Sigmoid colon (tissue), 7 donors: ENCODE results near the gene SPEN. TPM values are rescaled to one million over a fixed set of nuclear protein-coding genes. Genes with fewer than 3 reads are reported as not detected.

Experiments
- DNase-seq: peaks from one replicate; pipeline ENCODE4 v3.0.0-alpha.2; 2019
- H3K27ac ChIP-seq, 4 donors: fragments of 200-600 bp; sonication (generic); one replicate each; pipeline ENCODE4 v1.5.1; 2016 to 2019; ENCODE audit warnings: mild to moderate bottlenecking in 1 of 4
- H3K27me3 ChIP-seq, 3 donors: fragments of 200-600 bp; sonication (generic); one replicate each; pipeline ENCODE4 v1.5.1; 2019; ENCODE audit warnings: mild to moderate bottlenecking in 1 of 3
- H3K36me3 ChIP-seq, 4 donors: fragments of 200-600 bp; sonication (generic); one replicate each; pipeline ENCODE4 v1.5.1; 2016 to 2019
- H3K4me1 ChIP-seq, 4 donors: fragments of 200-600 bp; sonication (generic); one replicate each; pipeline ENCODE4 v1.5.1; 2017 to 2019
- H3K4me3 ChIP-seq, 4 donors: fragments of 200-600 bp; sonication (generic); one replicate each; pipeline ENCODE4 v1.5.1; 2017 to 2019; ENCODE audit warnings: mild to moderate bottlenecking in 2 of 4, moderate library complexity in 1 of 4
- H3K9me3 ChIP-seq, 4 donors: fragments of 200-600 bp in 3 of 4; sonication (generic) in 3 of 4; one replicate each; pipeline versions ENCODE4 v1.5.1 to v1.6.1; 2013 to 2019
- EP300 ChIP-seq, 4 donors: sonication (generic); formaldehyde crosslinking; IDR thresholded peaks; one replicate each; pipeline ENCODE4 v1.6.1; 2017; ENCODE audit warnings: antibody characterized with exemption in 4 of 4
- POLR2A ChIP-seq, 2 donors: fragments of 450-650 bp; IDR thresholded peaks; one replicate each; pipeline ENCODE4 v1.6.1; 2016; ENCODE audit warnings: antibody characterized with exemption in 2 of 2, mild to moderate bottlenecking in 2 of 2, moderate library complexity in 2 of 2
- POLR2AphosphoS5 ChIP-seq, 4 donors: sonication (generic); formaldehyde crosslinking; IDR thresholded peaks; one replicate each; pipeline ENCODE4 v1.6.1; 2017; ENCODE audit warnings: antibody characterized with exemption in 4 of 4
- WGBS, 2 donors: extraction: QIAGEN DNeasy Blood & Tissue Kit; methylation state at CpG; one replicate each; pipeline ENCODE4 v1.1.7; 2013; 5-methylcytosine and 5-hydroxymethylcytosine counted together
- intact Hi-C: fragments of 100-400 bp; cut with DNase I; formaldehyde crosslinking; loops from one replicate; pipeline ENCODE4 v1.15.1; 2023
- polyA plus RNA-seq, 3 donors: library from polyadenylated mRNA; stranded (reverse); fragments of 200-250 nt; gene quantifications; one replicate each; pipeline ENCODE4 v1.2.3, GENCODE V29; 2013
- total RNA-seq, 4 donors: library from RNA; depleted of rRNA; stranded (reverse); fragments of >200 nt; gene quantifications; one replicate each; pipeline ENCODE4 v1.1.0, GENCODE V29; 2016
- TF ChIP-seq, protein P1 (sequence below), 4 experiments: fragments of 450-650 bp in 3 of 4; fragments of 200-600 bp in 1 of 4; IDR thresholded peaks; one replicate each; pipeline ENCODE4 v1.5.1; 2016 to 2019; ENCODE audit warnings: antibody characterized with exemption in 4 of 4, mild to moderate bottlenecking in 3 of 4, moderate library complexity in 2 of 4
- donor health status: healthy with polysubstance abuse.
- donor health status: Bipolar disorder and iron deficiency.
- donor health status: healthy.

SPEN gene
- total and polyA plus RNA-seq, 7 donors, result 7.4 to 38.5 (median 20.7) TPM

DNA sequence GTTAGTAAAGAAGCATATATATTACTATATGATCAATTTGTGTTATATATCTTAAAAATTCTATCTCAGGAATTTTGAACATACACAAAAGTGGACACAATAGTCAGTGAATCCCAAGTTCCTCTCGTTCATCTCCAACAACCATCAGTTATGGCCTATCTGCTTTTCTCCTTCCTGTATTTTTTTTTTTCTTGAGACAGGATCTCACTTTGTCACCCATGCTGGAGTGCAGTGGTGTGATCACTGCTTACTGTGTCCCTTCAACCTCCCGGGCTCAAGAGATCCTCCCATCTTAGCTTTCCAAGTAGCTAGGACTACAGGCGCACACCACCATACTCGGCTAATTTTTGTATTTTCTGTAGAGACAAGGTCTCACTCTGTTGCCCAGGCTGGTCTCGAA lies 9.4 kb downstream of the SPEN start:
- Histone ChIP-seq H3K9me3 (no peaks in the 10 kb centered on the region), H3K27me3 (no peaks in the 10 kb centered on the region), H3K4me1 (peaks cover 0 to 48% (median 29%) of the 10 kb centered on the region in 4 donors), H3K36me3 (no peaks in the 10 kb centered on the region), H3K27ac (no peak overlapping the region), H3K4me3 (no peak overlapping the region)
- no peak for DNase-seq
- intact Hi-C loops, result no loop called here
- 91 to 95% methylated on average over 5 of the region's 5 CpGs for WGBS, 2 donors
- TF ChIP-seq EP300 (IDR thresholded peaks at IDR 0.05), result no peak
- TF ChIP-seq POLR2AphosphoS5 (IDR thresholded peaks at IDR 0.05), result no peak
- TF ChIP-seq POLR2A (IDR thresholded peaks at IDR 0.05), result no peak
- TF ChIP-seq, protein P1, sequence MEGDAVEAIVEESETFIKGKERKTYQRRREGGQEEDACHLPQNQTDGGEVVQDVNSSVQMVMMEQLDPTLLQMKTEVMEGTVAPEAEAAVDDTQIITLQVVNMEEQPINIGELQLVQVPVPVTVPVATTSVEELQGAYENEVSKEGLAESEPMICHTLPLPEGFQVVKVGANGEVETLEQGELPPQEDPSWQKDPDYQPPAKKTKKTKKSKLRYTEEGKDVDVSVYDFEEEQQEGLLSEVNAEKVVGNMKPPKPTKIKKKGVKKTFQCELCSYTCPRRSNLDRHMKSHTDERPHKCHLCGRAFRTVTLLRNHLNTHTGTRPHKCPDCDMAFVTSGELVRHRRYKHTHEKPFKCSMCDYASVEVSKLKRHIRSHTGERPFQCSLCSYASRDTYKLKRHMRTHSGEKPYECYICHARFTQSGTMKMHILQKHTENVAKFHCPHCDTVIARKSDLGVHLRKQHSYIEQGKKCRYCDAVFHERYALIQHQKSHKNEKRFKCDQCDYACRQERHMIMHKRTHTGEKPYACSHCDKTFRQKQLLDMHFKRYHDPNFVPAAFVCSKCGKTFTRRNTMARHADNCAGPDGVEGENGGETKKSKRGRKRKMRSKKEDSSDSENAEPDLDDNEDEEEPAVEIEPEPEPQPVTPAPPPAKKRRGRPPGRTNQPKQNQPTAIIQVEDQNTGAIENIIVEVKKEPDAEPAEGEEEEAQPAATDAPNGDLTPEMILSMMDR (IDR thresholded peaks at IDR 0.05), result no peak

DNA sequence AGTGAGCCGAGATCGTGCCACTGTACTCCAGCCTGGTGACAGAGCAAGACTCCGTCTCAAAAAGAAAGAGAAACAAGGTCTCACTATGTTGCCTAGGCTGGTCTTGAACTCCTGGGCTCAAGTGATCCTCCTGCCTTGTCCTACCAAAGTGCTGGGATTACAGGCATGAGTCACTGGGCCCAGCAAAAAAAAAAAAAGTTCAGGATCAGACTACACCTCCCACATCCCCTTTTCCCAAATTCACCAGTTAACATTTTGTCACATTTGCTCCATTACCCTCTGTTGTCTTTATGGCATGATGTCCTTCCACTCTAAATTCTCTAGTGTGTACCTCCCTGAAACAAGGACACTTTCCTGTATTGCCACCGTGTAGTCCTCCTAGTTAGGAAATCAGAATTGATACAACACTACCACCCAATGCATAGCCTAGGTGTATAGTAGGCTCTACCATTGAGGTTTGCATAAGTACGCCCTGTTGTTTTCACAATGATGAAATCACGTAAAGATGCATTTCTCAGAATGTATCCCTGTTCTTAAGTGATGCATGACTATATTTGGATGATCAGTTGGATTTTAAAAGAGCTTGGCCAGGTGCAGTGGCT lies 10.7 kb downstream of the SPEN start:
- Histone ChIP-seq H3K4me3 (no peak overlapping the region), H3K4me1 (peaks cover 0 to 50% (median 19%) of the 10 kb centered on the region in 4 donors), H3K27me3 (no peaks in the 10 kb centered on the region), H3K27ac (no peak overlapping the region), H3K36me3 (no peaks in the 10 kb centered on the region), H3K9me3 (no peaks in the 10 kb centered on the region)
- 82 to 88% methylated on average over 6 of the region's 6 CpGs for WGBS, 2 donors
- TF ChIP-seq POLR2AphosphoS5 (IDR thresholded peaks at IDR 0.05) (no peak), EP300 (IDR thresholded peaks at IDR 0.05) (no peak), POLR2A (IDR thresholded peaks at IDR 0.05) (no peak)
- TF ChIP-seq, protein P1 (IDR thresholded peaks at IDR 0.05), result no peak
- intact Hi-C loops, result no loop called here
- DNase-seq, result no peak

DNA sequence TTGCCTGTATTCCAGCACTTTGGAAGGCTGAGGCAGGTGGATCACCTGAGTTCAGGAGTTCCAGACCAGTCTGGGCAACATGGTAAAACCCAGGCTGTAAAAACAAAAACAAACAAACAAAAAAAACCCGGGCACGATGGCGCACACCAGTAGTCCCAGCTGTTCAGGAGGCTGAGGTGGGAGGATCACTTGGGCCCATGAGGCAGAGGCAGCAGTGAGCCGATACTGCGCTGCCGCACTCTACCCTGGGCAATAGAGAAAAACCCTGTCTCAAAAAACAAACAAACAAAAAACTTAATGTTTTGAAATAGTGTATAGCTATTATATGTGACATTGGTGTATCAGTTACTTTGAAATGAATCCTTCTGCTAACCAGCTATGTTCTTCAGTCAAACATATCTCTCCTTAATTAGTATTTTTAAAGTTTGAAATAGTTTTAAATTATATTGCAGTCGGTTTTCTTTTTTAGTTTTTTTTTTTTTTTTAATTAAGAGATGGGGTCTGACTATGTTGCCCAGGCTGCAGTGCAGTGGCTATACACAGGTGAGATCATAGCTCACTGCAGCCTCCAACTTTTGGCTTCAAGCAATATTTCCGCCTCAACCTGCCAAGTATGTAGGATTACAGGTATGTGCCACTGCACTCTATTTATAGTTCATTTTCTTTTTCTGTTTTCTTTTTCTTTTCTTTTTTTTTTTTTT lies 11.3 kb downstream of the SPEN start:
- Histone ChIP-seq H3K27ac (no peak overlapping the region), H3K4me3 (no peak overlapping the region), H3K4me1 (peaks cover 0 to 47% (median 16%) of the 10 kb centered on the region in 4 donors), H3K36me3 (no peaks in the 10 kb centered on the region), H3K9me3 (no peaks in the 10 kb centered on the region), H3K27me3 (no peaks in the 10 kb centered on the region)
- TF ChIP-seq, protein P1 (IDR thresholded peaks at IDR 0.05), result no peak
- no peak for TF ChIP-seq EP300 (IDR thresholded peaks at IDR 0.05)
- no peak for TF ChIP-seq POLR2A (IDR thresholded peaks at IDR 0.05)
- no peak for TF ChIP-seq POLR2AphosphoS5 (IDR thresholded peaks at IDR 0.05)
- intact Hi-C loops, result no loop called here
- WGBS, 2 donors, result 70 to 86% methylated on average over 8 of the region's 8 CpGs
- peak; percentile 27 for DNase-seq

DNA sequence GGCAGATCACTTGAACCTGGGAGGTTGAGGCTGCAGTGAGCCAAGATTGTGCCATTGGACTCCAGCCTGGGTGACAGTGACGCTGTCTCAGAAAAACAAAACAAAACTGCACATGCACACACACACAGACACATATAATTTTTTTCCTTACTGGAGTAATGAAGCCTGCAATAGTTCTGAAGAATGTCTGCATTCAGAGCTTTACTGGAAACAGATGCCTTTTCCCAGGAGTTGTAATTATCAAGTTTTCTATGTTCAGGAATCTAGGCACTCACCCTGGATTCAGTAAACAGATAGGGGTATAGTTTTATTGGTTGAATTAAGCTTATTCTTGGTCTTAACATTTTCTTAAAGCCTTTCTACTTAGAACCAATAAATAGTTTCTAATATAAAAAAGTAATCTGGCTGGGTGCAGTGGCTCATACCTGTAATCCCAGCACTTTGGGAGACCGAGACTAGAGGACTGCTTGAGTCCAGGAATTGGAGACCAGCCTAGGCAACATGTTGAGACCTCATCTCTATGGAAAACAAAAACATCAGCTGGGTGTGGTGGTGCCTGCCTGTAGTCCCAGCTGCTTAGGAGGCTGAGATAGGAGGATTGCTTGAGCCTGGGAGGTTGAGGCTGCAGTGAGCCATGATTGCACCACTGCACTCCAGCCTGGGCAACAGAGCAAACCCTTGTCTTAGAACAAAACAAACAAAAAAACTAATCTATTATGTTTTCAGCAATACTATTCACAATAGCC lies 15.8 kb downstream of the SPEN start:
- H3K9me3 ChIP-seq, result no peaks in the 10 kb centered on the region
- H3K27ac ChIP-seq, result no peak overlapping the region
- H3K27me3 ChIP-seq, result no peaks in the 10 kb centered on the region
- TF ChIP-seq EP300 (IDR thresholded peaks at IDR 0.05), result no peak
- TF ChIP-seq, protein P1 (IDR thresholded peaks at IDR 0.05), result no peak
- TF ChIP-seq POLR2AphosphoS5 (IDR thresholded peaks at IDR 0.05), result no peak
- no peak for TF ChIP-seq POLR2A (IDR thresholded peaks at IDR 0.05)
- no peak overlapping the region for H3K4me3 ChIP-seq
- WGBS, 2 donors, result 96% methylated on average over 2 of the region's 2 CpGs
- intact Hi-C loops, result no loop called here
- H3K4me1 ChIP-seq, result peaks cover 0 to 47% (median 16%) of the 10 kb centered on the region in 4 donors
- DNase-seq, result peak; percentile 19
- H3K36me3 ChIP-seq, result no peaks in the 10 kb centered on the region
